Thoracic aorta (tissue), 2 donors: ENCODE measurements around the gene CPEB1. TPM values are rescaled to one million over a fixed set of nuclear protein-coding genes. Genes with fewer than 3 reads are reported as not detected.

Experiments used
- ATAC-seq: fragments of 150-250 bp; one replicate; pipeline ENCODE4 v1.8.0; 2017; ENCODE audit warnings: low read depth; ENCODE audit not compliant: insufficient number of reproducible peaks, low FRiP score
- DNase-seq: peaks from one replicate; pipeline ENCODE4 v3.0.0-alpha.2; 2020; ENCODE audit warnings: low spot score
- H3K27ac ChIP-seq, 2 donors: fragments of 200-600 bp; sonication (generic); 1 replicate in 1 of 2; 2 replicates in 1 of 2; pipeline ENCODE4 v1.5.1; 2016; ENCODE audit warnings: mild to moderate bottlenecking in 2 of 2, moderate library complexity in 2 of 2
- H3K27me3 ChIP-seq: fragments of 200-600 bp; sonication (generic); replicated peaks from 2 replicates; pipeline ENCODE4 v1.6.0; 2016; ENCODE audit warnings: mild to moderate bottlenecking; ENCODE audit not compliant: insufficient read depth
- H3K36me3 ChIP-seq: fragments of 200-600 bp; sonication (generic); one replicate; pipeline ENCODE4 v1.5.1; 2016
- H3K4me1 ChIP-seq, 2 donors: fragments of 200-600 bp; sonication (generic); 1 replicate in 1 of 2; 2 replicates in 1 of 2; pipeline versions ENCODE4 v1.5.1 to v1.6.0; 2016; ENCODE audit warnings: low read depth in 2 of 2, mild to moderate bottlenecking in 1 of 2; ENCODE audit not compliant: control insufficient read depth in 1 of 2
- H3K4me3 ChIP-seq: fragments of 200-600 bp; sonication (generic); 2 replicates; pipeline ENCODE4 v1.5.1; 2016; ENCODE audit warnings: mild to moderate bottlenecking
- H3K9me3 ChIP-seq: fragments of 200-600 bp; sonication (generic); 2 replicates; pipeline ENCODE4 v1.5.1; 2016
- total RNA-seq, 2 donors: library from RNA; depleted of rRNA; stranded (reverse); fragments of >200 nt; gene quantifications; one replicate each; pipeline versions ENCODE4 v1.1.0 to v1.2.3, GENCODE V29; 2016
- TF ChIP-seq, protein P1 (sequence below): fragments of 200-600 bp; sonication (generic); IDR thresholded peaks from one replicate; pipeline ENCODE4 v1.5.1; 2019; ENCODE audit warnings: antibody characterized with exemption

The CPEB1 gene
- total RNA-seq, 2 donors from 2014 or later: 2.0 to 2.8 TPM

DNA sequence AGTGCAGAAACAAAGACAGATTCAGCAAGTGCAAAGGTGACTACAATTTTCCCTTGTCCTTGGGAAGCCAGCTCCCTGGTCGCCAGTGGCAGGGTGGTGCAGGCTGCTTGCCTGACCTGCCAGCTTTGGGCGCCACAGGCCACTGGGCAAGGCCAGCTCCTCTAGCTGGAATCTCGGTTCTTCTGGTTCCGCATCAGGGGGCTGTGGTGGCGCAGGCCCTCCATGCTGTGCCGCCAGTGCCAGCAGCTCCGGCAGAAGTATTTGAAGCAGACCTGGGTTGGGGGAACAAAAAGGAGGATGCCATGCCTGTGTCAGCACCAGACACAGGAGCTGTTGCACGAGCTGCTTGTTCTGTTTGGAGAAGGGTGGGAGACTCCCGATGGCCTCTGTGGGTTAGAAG lies 102.7 kb downstream of the CPEB1 start:
- ATAC-seq: no peak
- Histone ChIP-seq H3K27ac (no peak overlapping the region), H3K9me3 (no peaks in the 10 kb centered on the region), H3K4me3 (no peak overlapping the region), H3K36me3 (no peaks in the 10 kb centered on the region), H3K27me3 (no peaks in the 10 kb centered on the region), H3K4me1 (peaks cover 4 to 9% of the 10 kb centered on the region in 2 donors)
- no peak for DNase-seq
- TF ChIP-seq, protein P1, sequence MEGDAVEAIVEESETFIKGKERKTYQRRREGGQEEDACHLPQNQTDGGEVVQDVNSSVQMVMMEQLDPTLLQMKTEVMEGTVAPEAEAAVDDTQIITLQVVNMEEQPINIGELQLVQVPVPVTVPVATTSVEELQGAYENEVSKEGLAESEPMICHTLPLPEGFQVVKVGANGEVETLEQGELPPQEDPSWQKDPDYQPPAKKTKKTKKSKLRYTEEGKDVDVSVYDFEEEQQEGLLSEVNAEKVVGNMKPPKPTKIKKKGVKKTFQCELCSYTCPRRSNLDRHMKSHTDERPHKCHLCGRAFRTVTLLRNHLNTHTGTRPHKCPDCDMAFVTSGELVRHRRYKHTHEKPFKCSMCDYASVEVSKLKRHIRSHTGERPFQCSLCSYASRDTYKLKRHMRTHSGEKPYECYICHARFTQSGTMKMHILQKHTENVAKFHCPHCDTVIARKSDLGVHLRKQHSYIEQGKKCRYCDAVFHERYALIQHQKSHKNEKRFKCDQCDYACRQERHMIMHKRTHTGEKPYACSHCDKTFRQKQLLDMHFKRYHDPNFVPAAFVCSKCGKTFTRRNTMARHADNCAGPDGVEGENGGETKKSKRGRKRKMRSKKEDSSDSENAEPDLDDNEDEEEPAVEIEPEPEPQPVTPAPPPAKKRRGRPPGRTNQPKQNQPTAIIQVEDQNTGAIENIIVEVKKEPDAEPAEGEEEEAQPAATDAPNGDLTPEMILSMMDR: no peak

DNA sequence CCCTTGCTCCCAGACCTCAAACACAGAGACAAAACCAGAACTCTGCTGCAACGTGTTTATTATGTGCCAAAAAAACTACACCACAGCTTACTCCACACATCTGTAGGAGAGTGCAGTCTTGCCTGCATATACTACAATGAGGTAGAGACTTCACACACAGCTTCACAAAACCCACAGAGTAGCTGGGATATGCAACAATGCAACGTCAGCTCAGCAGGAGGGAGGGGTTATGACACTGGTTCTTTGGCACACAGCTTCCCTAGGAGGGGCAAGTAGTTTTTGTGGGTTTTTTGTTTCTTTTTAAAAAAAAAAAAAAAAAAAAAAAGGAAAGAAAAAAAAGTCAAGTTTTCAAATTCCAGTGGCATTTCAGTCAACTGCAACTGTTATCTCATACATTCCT lies 104.0 kb downstream of the CPEB1 start:
- DNase-seq: no peak
- TF ChIP-seq, protein P1: no peak
- H3K36me3 ChIP-seq: peaks cover 4% of the 10 kb centered on the region

DNA sequence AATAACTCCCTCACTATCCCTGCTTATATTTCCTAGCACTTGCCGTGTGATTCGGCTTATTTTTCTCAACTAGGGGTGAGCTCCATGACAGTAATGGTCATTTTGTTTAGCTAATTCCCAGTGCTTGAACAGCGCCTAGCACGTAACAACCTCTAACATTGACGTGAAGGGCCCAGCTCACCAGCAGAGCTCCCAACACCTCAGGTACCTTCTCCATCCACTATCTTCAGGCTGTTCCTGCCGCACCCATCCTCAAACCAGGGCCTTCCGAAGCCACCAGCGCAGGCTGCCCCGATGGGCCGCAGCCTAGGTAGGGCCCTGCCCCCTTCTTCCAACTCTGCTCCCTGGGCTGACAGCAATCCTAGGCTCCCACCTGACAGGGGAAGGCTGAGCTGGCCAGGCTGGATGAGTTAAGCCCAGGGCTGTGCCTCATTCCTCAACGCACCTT lies 106.2 kb downstream of the CPEB1 start:
- peaks cover 20% of the 10 kb centered on the region for H3K36me3 ChIP-seq
- TF ChIP-seq, protein P1: no peak
- no peaks in the 10 kb centered on the region for H3K9me3 ChIP-seq
- H3K4me1 ChIP-seq: peaks cover 7 to 17% of the 10 kb centered on the region in 2 donors
- H3K27ac ChIP-seq: peak overlapping the region; percentile 89 to 95
- H3K27me3 ChIP-seq: no peaks in the 10 kb centered on the region
- peak overlapping the region; percentile 84 for H3K4me3 ChIP-seq
- ATAC-seq: no peak
- DNase-seq: no peak

More for the DNA sequence above, 104.0 kb downstream of the CPEB1 start:
- no peaks in the 10 kb centered on the region for H3K9me3 ChIP-seq
- no peak for ATAC-seq
- H3K4me1 ChIP-seq: peaks cover 7 to 17% of the 10 kb centered on the region in 2 donors
- no peaks in the 10 kb centered on the region for H3K27me3 ChIP-seq
- H3K4me3 ChIP-seq: no peak overlapping the region
- no peak overlapping the region for H3K27ac ChIP-seq

DNA sequence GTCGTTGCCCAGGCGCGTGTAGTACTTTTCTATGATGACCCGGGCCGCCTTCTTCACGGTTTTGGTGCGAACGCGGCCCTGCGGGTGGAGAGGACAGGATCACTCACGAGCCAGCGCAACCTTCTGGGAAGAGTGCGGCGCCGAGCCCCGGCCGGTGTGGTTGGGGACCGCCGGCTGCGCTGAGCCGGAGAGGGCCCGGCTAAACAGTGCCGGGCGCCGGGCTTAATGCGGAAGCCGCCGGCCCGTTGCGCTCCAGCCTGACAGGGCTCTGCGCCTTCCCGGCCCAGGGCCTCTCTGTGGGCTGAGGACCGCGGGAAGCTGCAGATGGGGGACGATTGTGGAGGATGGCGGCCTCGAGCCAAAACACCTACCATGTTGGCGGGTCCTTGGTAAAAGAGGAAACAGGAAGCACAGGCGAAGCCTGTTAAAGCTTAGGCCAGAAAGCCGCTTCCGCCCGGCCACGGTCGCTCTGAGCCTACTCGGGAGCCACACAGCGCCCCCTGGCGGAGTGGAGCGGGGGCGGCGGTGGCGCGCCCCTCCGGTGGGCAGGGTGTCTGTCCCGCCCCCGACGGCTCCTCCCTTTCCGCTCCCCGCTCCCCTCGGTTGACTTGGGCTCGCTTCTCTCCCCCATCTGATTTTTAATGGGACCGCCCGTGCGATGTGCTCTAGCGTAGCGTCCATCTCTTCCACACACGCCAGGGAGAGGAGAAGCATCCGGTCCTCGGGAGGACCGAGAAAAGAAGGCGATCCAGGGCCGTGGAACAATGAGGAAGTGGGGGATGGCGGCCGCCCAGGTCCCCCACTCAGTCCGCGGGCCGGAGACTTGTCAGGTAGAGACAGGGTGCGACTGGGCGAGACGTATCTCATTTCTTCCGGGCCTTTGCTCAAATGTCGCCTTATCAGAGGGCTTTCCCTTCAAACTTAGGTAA lies 106.8 kb downstream of the CPEB1 start, which contains the start of gene RPS17:
Gene RPS17, minus strand, starts transcription at position 403 of the 929 bp plus-strand sequence. Its CDS starts 29 bp downstream, at position 374.
- H3K36me3 ChIP-seq: peaks cover 23% of the 10 kb centered on the region
- DNase-seq (peak; percentile 81), ATAC-seq (peak; percentile 94)
- no peaks in the 10 kb centered on the region for H3K9me3 ChIP-seq
- H3K4me1 ChIP-seq: peaks cover 7 to 17% of the 10 kb centered on the region in 2 donors
- H3K27me3 ChIP-seq: no peaks in the 10 kb centered on the region
- peak within 1 kb of the TSS; percentile 89 to 95 for H3K27ac ChIP-seq
- TF ChIP-seq, protein P1: peak; percentile 99
- H3K4me3 ChIP-seq: peak within 1 kb of the TSS; percentile 84

DNA sequence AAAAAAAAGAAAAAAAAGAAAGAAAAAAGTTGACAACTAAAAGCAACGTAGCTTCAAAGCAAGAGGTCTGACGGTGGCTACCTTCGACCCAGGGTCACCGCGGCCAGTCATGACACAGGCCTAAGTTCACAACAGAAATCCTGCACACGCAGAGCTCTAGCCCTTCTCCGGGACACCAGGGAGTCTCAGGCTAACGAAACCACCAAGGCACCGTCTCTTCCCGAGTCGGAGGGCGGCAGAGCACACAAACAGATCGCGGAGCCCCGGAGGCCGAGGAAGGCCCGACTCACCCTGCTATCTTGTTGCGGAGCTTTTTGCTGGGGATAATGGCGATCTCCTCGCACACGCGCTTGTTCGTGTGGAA lies 107.5 kb downstream of the CPEB1 start:
- Histone ChIP-seq H3K4me3 (peak overlapping the region; percentile 84), H3K4me1 (peaks cover 7 to 17% of the 10 kb centered on the region in 2 donors), H3K27ac (peak overlapping the region; percentile 89 to 95), H3K36me3 (peaks cover 27% of the 10 kb centered on the region), H3K27me3 (no peaks in the 10 kb centered on the region), H3K9me3 (no peaks in the 10 kb centered on the region)
- DNase-seq: no peak
- TF ChIP-seq, protein P1: no peak
- ATAC-seq: no peak
